Keratinocyte (primary cell): ENCODE measurements around the gene UNC93A.

Experiments used
- EZH2 ChIP-seq: IDR thresholded peaks from one replicate; pipeline ENCODE4 v1.6.1; 2012; ENCODE audit warnings: inconsistent platforms, mild to moderate bottlenecking, low read length, moderate library complexity
- TF ChIP-seq, protein P1 (sequence below), 3 experiments: IDR thresholded peaks in 1 of 3; conservative IDR thresholded peaks in 1 of 3; optimal IDR thresholded peaks in 1 of 3; 2 replicates in 2 of 3; 3 replicates in 1 of 3; pipeline versions ENCODE3 to v1.5.1; 2011; ENCODE audit warnings: low read length in 3 of 3, mild to moderate bottlenecking in 3 of 3, moderate library complexity in 2 of 3, control low read depth in 1 of 3, inconsistent platforms in 1 of 3; ENCODE audit not compliant: insufficient read depth in 2 of 3; ENCODE audit errors: extremely low read depth in 1 of 3

DNA sequence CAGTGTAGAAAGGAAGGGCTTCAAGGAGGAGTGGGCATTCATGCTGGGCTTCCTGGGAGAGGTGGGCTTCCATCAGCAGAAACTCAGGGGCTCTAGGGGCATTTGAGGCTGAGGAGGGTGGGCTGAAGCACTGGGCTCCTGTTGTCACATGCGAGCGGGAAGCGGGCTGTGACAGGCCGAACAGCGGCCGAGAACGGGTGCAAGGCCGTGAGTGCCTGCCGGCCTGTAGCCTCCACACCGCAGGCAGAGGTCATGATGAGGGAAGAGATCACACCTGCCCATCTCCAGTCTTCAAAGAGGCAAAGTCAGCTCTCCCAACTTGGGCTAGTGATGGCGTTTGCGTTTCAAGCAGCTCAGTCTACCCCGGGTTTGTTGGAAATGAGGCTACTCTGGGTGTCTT is 34.7 kb downstream of the UNC93A start:
- TF ChIP-seq, protein P1, sequence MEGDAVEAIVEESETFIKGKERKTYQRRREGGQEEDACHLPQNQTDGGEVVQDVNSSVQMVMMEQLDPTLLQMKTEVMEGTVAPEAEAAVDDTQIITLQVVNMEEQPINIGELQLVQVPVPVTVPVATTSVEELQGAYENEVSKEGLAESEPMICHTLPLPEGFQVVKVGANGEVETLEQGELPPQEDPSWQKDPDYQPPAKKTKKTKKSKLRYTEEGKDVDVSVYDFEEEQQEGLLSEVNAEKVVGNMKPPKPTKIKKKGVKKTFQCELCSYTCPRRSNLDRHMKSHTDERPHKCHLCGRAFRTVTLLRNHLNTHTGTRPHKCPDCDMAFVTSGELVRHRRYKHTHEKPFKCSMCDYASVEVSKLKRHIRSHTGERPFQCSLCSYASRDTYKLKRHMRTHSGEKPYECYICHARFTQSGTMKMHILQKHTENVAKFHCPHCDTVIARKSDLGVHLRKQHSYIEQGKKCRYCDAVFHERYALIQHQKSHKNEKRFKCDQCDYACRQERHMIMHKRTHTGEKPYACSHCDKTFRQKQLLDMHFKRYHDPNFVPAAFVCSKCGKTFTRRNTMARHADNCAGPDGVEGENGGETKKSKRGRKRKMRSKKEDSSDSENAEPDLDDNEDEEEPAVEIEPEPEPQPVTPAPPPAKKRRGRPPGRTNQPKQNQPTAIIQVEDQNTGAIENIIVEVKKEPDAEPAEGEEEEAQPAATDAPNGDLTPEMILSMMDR (optimal IDR thresholded peaks at IDR 0.05 in 1 of 3, IDR thresholded peaks at IDR 0.05 in 1 of 3, conservative IDR thresholded peaks at IDR 0.05 in 1 of 3; ENCODE audit: extremely low read depth in 1 of 3, insufficient read depth in 2 of 3, low read length in 3 of 3), result no peak
- TF ChIP-seq EZH2, result no peak
